ENCODE results near the gene CDC6. TPM values are rescaled to one million over a fixed set of nuclear protein-coding genes. Genes with fewer than 3 reads are reported as not detected.
"Not testable (repeated sequence)": the region's sequence is repeated elsewhere in the genome, so short reads cannot be mapped to it uniquely, and the experiment has no call there.

CDC6 gene
- total and polyA plus RNA-seq, 12 donors: 0.49 to 3.0 (median 0.86) TPM

DNA sequence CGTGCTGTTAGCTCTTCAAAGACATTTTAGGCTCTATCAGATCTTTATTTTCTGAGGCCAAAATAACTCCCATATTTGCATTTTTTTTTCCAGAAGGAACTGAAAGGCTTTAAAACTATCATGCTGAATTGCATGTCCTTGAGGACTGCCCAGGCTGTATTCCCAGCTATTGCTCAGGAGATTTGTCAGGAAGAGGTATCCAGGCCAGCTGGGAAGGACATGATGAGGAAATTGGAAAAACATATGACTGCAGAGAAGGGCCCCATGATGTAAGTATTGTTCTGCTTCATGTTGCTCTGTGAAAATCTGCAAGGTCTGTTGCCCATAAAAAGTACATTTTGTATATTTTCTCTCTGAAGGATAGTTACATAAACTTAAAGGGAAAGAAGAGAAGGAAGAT, 5.7 kb downstream of the CDC6 start:
- H3K9me3 ChIP-seq: no peaks in the 10 kb centered on the region
- no peaks in the 10 kb centered on the region for H3K27me3 ChIP-seq
- 32 to 42% methylated on average over 1 of the region's 1 CpG for WGBS, 2 donors
- TF ChIP-seq, protein P1, sequence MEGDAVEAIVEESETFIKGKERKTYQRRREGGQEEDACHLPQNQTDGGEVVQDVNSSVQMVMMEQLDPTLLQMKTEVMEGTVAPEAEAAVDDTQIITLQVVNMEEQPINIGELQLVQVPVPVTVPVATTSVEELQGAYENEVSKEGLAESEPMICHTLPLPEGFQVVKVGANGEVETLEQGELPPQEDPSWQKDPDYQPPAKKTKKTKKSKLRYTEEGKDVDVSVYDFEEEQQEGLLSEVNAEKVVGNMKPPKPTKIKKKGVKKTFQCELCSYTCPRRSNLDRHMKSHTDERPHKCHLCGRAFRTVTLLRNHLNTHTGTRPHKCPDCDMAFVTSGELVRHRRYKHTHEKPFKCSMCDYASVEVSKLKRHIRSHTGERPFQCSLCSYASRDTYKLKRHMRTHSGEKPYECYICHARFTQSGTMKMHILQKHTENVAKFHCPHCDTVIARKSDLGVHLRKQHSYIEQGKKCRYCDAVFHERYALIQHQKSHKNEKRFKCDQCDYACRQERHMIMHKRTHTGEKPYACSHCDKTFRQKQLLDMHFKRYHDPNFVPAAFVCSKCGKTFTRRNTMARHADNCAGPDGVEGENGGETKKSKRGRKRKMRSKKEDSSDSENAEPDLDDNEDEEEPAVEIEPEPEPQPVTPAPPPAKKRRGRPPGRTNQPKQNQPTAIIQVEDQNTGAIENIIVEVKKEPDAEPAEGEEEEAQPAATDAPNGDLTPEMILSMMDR (IDR thresholded peaks at IDR 0.05): no peak
- intact Hi-C loops (cut with DNase I): loop anchor here in 8 of 10 donors (5.0 to 10.0 kb wide), 5 partner anchors 91 to 281 kb away; partner anchors contain the start of gene CSF3 (in 4 of the 8)
- peaks cover 0 to 18% (median 0%) of the 10 kb centered on the region in 9 donors for H3K36me3 ChIP-seq
- peak overlapping the region; percentile 36 to 82 (median 74) for H3K27ac ChIP-seq
- H3K4me1 ChIP-seq: peaks cover 0 to 70% (median 28%) of the 10 kb centered on the region in 9 donors
- DNase-seq (peak in 1 of 2 donors; percentile 75), ATAC-seq (peak; percentile 43 to 92 (median 85))
- no peak overlapping the region for H3K4me3 ChIP-seq

DNA sequence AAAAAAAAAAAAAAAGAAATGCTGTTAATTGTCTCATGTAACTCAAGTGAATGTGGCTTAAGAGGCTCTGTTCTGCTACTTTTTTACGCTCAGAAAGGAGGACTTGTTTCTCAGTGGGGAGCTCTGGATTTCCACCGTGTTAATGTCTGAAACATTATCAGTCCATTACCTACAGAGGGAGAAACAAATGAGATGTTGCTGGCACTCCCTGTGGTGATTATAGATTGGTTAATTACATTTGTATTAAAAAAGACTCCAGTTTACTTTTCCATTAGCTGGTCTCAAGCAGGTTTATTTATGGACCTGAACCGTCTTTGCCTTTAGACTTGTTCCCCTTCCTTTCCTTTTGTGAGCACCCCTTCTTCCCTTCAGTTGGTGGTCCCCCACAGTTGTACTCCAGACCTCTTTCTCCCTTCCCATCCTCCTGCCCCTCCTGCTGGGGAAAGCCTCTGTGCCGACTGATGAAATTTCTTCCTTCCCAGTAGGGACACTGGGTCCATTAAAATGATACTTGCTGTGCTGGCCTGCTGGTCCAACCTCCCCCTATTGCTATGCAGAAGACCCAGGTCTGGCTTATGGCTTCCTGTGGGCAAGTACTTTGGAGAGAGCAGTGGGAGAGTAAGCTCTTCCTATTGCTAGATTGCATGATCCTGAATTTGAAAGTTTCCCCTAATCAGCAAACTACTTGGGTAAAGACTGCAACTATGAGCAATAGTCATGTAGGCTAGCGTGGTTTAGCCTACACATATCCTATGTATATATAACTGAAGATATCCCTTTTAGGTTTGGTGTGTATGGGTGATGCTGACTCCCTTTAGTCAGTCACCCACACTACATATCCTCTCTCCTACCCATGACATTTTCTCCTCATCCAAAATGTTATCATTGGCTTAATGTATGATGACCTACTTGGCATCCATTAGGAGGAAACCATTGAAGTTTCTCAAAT, 8.1 kb downstream of the CDC6 start:
- intact Hi-C loops (cut with DNase I): loop anchor here in 5 of 10 donors (10.0 kb wide), 3 partner anchors 181 to 281 kb away; partner anchors contain the start of gene CSF3 (in 4 of the 5)
- TF ChIP-seq, protein P1 (IDR thresholded peaks at IDR 0.05): no peak
- Histone ChIP-seq H3K4me1 (peaks cover 0 to 80% (median 38%) of the 10 kb centered on the region in 9 donors), H3K36me3 (peaks cover 0 to 22% (median 0%) of the 10 kb centered on the region in 9 donors), H3K4me3 (no peak overlapping the region), H3K9me3 (no peaks in the 10 kb centered on the region), H3K27ac (peak overlapping the region in 6 of 10 donors; percentile 15 to 82 (median 38)), H3K27me3 (no peaks in the 10 kb centered on the region)
- 80 to 82% methylated on average over 5 of the region's 5 CpGs for WGBS, 2 donors
- DNase-seq (no peak), ATAC-seq (no peak)

DNA sequence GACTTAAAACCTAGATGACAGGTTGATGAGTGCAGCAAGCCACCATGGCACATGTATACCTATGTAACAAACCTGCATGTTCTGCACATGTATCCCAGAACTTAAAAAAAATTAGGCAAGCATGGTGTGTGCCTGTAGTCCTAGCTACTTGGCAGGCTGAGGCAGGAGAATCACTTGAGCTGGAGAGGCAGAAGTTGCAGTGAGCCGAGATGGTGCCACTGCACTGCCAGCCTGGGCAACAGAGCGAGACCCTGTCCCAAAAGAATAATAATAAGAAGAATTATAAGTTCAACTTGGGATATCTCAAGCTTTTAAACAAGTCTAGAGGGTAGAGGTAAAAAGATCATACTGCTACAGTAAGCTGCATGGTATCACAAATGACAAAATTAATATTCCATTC, 9.8 kb downstream of the CDC6 start:
- H3K27ac ChIP-seq: peak overlapping the region in 5 of 10 donors; percentile 13 to 74 (median 43)

DNA sequence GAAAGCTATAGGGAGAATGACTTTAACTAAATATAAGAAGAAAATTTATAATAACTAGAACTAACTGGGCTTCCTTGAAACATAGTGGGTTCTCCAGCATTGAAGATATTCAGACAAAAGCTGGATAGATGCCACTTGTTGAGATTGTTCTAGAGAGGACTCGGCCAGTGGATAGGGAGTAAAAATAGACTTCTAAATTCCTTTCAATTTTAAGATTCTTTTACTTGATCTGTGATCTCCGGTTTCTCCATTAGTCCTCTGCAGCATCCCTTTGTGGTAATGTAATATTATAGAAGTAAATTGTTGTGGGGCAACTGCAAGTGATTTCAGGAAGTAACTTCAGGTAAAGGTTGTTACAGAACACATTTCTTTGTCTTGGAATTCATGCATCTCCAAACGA, 11.0 kb downstream of the CDC6 start:
- no peak for DNase-seq
- TF ChIP-seq, protein P1 (IDR thresholded peaks at IDR 0.05): no peak
- intact Hi-C loops (cut with DNase I): loop anchor here in 5 of 10 donors (10.0 kb wide), 3 partner anchors 184 to 284 kb away; partner anchors contain the start of gene CSF3 (in 4 of the 5)
- peaks cover 0 to 66% (median 36%) of the 10 kb centered on the region in 9 donors for H3K4me1 ChIP-seq
- H3K27me3 ChIP-seq: no peaks in the 10 kb centered on the region
- WGBS, 2 donors: 9 to 17% methylated on average over 3 of the region's 3 CpGs
- ATAC-seq: peak in 3 of 8 donors; percentile 11 to 36 (median 17)
- peak overlapping the region in 5 of 10 donors; percentile 15 to 74 (median 43) for H3K27ac ChIP-seq
- no peak overlapping the region for H3K4me3 ChIP-seq
- H3K9me3 ChIP-seq: no peaks in the 10 kb centered on the region
- peaks cover 0 to 32% (median 0%) of the 10 kb centered on the region in 9 donors for H3K36me3 ChIP-seq

More for the DNA sequence above, 9.8 kb downstream of the CDC6 start:
- 75 to 78% methylated on average over 2 of the region's 2 CpGs for WGBS, 2 donors
- Histone ChIP-seq H3K9me3 (no peaks in the 10 kb centered on the region), H3K27me3 (no peaks in the 10 kb centered on the region), H3K36me3 (peaks cover 0 to 31% (median 0%) of the 10 kb centered on the region in 9 donors), H3K4me3 (no peak overlapping the region), H3K4me1 (peaks cover 0 to 64% (median 38%) of the 10 kb centered on the region in 9 donors)
- DNase-seq (no peak), ATAC-seq (no peak)
- intact Hi-C loops (cut with DNase I): loop anchor here in 5 of 10 donors (10.0 kb wide), 3 partner anchors 183 to 283 kb away; partner anchors contain the start of gene CSF3 (in 4 of the 5)
- TF ChIP-seq, protein P1 (IDR thresholded peaks at IDR 0.05): no peak

DNA sequence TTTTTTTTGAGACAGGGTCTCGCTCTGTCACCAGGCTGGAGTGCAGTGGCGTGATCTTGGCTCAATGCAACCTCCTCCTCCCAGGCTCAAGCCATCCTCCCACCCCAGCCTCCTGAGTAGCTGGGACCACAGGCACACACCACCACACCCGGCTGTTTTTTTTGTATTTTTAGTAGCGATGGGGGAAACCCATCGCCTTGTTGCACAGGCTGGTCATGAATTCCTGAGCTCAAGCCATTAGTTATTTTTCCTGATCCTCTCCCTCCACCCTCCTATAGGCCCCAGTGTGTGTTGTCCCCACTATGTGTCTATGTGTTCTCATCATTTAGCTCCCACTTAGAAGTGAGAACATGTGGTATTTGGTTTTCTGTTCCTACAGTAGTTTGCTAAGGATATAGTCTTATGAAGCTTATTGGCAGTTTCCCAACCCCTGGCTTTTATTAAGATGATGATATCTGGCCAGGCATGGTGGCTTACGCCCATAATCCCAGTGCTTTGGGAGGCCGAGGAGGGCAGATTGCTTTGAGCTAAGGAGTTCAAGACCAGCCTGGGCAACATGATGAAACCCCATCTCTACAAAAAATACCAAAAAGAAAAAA, 11.6 kb downstream of the CDC6 start:
- H3K4me1 ChIP-seq: peaks cover 0 to 66% (median 36%) of the 10 kb centered on the region in 9 donors
- not testable (repeated sequence) for H3K4me3 ChIP-seq, DNase-seq, H3K9me3 ChIP-seq, H3K27me3 ChIP-seq, ATAC-seq
- intact Hi-C loops (cut with DNase I): loop anchor here in 5 of 10 donors (10.0 kb wide), 3 partner anchors 184 to 284 kb away; partner anchors contain the start of gene CSF3 (in 4 of the 5)
- 58 to 71% methylated on average over 7 of the region's 7 CpGs for WGBS, 2 donors
- H3K36me3 ChIP-seq: peaks cover 0 to 32% (median 0%) of the 10 kb centered on the region in 9 donors
- peak overlapping the region in 2 of 10 donors; percentile 22 to 74 for H3K27ac ChIP-seq
